ENCODE measurements around the gene TNFSF13.
A peak's percentile ranks its signal among the peaks of the same experiment; 100 is the strongest.

TNFSF13 gene

DNA sequence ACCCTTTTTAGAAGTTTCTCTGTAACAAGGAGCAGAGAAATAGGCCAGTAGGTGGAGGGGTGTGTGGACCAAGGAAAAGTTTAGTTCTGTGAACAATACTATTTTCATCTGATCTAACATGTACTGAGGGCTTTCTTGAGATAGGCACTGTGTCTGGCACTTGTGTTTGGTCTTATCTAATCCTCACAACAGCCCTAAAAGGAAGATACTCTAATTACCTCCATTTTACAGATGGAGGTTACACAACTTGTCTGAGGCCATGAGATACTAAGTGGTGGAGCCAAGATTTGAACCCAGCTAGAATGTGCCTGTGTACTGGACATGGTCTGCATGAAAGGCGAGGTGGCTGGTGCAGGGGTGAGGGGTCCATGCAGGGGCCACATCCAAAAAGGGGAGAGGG is 5.2 kb upstream of the TNFSF13 start:
- no peak for DNase-seq

DNA sequence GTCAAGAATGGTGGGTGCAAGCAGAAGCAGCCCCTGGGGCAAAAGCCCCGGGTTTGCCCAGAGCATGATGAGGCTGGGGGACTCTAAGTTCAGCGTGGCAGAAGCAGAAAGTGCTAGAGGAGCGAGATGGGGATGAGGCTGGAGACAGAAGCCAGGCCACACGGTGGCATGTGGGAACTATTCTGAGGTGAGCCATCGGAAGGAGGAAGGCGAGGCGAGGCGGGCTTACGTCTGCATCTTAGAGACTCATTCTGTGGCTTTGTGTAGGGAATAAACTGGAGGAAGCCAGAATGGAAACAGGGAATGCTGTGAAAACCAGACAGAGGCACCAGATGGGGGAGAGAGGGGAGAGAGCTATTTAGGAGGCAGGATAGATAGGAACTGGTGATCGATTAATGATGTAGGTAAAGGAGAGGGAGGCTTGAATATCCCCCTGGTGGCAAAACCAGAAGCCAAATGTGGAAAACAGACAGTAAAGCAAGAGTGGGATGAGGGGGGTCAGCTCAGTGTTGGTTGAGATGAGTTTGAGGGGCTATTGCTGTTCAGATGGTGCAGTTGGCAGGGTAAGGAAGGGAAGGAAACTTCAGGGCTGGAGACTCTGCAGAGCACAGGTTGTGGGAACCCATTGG is 3.1 kb upstream of the TNFSF13 start:
- no peak for DNase-seq

DNA sequence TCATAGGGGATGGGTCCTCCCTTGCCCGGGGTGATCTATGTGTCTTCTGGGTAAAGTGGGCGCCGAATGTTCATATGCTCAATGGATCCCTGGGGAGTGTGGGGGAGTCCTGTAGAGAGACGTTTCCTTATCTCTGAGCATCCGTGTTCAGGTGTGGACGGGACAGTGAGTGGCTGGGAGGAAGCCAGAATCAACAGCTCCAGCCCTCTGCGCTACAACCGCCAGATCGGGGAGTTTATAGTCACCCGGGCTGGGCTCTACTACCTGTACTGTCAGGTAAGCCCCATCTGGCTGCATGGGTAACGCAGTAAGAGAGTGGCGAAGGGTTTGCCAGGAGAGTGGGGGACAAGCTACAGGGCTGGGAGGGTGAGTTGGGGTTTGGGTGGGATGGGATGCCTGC is 1.9 kb upstream of the TNFSF13 start:
- DNase-seq = no peak

DNA sequence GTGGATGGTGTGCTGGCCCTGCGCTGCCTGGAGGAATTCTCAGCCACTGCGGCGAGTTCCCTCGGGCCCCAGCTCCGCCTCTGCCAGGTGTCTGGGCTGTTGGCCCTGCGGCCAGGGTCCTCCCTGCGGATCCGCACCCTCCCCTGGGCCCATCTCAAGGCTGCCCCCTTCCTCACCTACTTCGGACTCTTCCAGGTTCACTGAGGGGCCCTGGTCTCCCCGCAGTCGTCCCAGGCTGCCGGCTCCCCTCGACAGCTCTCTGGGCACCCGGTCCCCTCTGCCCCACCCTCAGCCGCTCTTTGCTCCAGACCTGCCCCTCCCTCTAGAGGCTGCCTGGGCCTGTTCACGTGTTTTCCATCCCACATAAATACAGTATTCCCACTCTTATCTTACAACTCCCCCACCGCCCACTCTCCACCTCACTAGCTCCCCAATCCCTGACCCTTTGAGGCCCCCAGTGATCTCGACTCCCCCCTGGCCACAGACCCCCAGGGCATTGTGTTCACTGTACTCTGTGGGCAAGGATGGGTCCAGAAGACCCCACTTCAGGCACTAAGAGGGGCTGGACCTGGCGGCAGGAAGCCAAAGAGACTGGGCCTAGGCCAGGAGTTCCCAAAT is 1.3 kb upstream of the TNFSF13 start:
- no peak for DNase-seq

DNA sequence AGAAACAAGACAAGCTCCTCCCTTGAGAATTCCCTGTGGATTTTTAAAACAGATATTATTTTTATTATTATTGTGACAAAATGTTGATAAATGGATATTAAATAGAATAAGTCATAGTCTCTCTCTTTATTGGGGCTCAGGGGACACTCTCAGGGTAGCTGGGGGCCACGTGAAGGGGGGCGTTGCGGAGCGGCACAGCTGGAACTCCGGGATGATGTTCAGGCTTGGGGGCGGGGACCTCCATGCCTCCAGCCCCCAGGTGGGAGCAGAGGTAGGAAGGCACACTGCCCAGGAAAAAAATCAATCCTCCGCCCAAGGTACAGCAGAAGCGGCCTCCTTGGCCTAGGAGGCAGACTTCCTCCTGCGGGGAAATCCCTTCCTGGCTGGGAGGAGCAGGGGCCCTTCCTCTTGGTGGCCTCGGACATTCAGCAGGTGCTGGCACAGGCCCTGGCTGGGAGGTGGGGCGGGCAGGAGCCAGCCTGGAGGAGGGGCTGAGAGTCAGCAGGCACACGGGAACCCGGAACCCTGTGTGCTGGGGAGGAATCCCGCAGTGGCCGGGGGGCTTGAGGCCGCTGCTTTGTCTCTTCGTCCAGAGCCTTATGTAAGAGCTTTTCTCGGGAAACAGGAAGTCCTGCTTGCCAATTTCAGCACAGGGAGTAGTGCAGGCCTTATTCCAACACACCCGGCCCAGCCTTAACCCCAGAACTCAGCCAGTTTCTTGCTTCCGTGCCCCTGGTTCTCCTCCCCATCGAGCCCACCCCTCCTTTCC is 591 bp upstream of the TNFSF13 start:
- peak; percentile 97 for DNase-seq

DNA sequence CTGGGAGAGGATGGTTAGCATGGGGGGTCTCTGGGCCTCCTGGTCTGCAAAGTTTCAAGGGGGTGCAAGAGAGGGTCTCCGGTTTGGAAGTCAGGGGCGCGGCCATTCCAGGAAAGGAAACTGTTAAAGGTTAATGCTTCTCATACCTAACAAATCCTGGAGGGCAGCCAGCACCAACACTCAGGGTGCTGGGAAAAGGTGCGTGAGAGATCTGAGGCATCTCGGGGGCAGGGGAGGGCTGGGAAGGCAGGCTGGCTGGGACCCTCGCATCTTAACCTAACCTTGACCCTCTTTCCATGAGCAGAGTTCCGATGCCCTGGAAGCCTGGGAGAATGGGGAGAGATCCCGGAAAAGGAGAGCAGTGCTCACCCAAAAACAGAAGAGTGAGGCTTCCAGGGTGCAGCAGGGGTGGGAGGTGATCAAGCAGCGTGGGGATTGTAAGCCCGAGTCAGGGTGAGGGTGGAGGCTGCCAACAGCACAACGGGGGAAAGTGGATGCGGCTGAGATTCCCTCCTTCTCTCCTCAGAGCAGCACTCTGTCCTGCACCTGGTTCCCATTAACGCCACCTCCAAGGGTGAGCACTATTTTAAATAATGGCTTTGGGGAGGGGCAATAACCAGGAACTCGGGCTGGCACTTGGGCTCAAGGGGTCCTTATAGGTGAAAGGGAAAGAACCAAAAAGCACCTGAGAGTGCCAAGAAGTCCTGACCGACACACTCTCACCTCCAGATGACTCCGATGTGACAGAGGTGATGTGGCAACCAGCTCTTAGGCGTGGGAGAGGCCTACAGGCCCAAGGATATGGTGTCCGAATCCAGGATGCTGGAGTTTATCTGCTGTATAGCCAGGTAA is 996 bp downstream of the TNFSF13 start:
- DNase-seq = peak; percentile 45

DNA sequence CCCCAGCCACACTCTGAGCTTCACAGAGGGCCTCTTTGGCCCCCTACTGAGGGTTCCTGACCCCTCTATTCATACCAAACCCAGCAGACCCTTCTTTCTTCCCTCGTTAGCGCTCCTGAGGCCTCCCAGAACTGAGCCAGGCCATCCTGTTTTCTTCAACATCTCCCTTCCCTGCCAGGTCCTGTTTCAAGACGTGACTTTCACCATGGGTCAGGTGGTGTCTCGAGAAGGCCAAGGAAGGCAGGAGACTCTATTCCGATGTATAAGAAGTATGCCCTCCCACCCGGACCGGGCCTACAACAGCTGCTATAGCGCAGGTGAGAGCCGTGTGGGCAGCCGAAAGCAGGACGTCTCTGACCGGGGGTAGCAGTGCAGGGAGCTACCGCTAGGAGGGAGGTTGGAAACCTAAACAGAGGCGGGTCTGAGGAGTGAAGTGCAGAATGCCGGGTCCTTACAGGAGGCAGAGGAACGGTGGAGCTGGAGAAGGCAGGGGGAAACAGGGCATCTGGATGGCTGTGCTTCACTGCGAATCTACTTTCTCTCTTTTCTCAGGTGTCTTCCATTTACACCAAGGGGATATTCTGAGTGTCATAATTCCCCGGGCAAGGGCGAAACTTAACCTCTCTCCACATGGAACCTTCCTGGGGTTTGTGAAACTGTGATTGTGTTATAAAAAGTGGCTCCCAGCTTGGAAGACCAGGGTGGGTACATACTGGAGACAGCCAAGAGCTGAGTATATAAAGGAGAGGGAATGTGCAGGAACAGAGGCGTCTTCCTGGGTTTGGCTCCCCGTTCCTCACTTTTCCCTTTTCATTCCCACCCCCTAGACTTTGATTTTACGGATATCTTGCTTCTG is 1.9 kb downstream of the TNFSF13 start:
- peak; percentile 90 for DNase-seq

DNA sequence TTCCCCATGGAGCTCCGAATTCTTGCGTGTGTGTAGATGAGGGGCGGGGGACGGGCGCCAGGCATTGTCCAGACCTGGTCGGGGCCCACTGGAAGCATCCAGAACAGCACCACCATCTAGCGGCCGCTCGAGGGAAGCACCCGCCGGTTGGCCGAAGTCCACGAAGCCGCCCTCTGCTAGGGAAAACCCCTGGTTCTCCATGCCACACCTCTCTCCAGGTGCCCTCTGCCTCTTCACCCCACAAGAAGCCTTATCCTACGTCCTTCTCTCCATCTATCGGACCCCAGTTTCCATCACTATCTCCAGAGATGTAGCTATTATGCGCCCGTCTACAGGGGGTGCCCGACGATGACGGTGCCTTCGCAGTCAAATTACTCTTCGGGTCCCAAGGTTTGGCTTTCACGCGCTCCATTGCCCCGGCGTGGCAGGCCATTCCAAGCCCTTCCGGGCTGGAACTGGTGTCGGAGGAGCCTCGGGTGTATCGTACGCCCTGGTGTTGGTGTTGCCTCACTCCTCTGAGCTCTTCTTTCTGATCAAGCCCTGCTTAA is 2.6 kb downstream of the TNFSF13 start:
- DNase-seq = peak; percentile 97

DNA sequence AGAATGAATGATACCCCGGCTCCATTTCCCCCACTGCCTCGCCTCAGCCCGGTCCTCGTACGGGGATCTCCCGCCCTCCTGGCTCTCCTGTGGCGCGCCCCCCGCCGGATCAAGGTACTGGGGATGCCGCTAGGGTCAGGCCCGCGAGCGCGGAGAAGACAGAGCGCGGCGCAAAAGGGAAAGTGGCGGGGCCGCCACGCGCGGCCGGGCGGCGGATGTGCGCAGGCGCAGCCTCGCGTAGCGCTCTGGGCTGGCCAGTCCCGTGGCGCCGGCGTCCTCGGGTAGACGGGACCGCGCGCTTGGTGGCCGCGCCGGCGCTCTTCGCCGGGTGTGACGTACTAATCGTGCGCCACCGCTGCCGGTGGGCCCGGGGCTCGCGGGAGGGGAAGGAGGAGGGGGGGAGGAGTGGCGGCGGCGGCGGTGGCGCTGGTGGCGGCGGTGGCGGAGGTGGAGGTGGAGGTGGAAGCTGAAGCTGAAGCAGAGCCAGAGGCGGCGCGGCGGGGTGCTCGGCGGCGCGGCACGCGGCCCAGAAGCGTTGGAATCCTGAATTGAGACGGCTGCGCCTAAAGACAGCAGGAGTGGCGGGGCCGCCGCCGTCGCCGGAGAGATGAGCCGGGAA is 3.1 kb downstream of the TNFSF13 start, which contains the start of gene SENP3:
SENP3 (plus strand) TSS at position 331 of the 619 bp plus-strand sequence. CDS start 1,158 bp downstream, outside the sequence.
- DNase-seq = peak; percentile 97

DNA sequence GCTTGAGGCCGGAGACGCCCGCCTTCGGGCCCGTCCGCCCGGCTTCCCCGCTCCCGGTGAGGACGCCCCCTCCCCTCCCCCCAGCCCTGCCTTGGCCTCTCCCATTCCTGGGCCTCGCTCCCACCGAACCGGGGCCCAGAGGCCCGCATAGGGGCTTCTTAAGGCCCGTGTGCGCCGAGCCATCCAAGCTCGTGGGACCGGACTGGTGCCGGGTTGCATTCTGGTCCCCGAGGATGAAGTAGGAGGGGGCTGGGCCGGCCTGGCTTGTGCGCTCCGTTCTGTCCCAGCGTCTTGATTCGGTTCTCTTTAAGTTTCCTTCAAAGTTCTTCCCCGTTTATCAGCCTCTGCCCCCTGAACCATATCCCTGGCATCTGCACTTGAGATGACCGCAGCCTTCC is 3.7 kb downstream of the TNFSF13 start:
- DNase-seq = peak; percentile 73

DNA sequence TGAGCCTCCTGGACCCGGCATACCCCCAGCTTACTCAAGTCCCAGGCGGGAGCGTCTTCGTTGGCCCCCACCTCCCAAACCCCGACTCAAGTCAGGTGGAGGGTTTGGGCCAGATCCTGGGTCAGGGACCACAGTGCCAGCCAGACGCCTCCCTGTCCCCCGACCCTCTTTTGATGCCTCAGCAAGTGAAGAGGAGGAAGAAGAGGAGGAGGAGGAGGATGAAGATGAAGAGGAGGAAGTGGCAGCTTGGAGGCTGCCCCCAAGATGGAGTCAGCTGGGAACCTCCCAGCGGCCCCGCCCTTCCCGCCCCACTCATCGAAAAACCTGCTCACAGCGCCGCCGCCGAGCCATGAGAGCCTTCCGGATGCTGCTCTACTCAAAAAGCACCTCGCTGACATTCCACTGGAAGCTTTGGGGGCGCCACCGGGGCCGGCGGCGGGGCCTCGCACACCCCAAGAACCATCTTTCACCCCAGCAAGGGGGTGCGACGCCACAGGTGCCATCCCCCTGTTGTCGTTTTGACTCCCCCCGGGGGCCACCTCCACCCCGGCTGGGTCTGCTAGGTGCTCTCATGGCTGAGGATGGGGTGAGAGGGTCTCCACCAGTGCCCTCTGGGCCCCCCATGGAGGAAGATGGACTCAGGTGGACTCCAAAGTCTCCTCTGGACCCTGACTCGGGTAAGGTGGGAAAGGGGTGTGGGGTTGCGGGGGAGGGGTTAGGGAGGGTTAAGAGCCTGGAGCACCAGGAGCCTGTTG is 4.7 kb downstream of the TNFSF13 start:
- DNase-seq = no peak

DNA sequence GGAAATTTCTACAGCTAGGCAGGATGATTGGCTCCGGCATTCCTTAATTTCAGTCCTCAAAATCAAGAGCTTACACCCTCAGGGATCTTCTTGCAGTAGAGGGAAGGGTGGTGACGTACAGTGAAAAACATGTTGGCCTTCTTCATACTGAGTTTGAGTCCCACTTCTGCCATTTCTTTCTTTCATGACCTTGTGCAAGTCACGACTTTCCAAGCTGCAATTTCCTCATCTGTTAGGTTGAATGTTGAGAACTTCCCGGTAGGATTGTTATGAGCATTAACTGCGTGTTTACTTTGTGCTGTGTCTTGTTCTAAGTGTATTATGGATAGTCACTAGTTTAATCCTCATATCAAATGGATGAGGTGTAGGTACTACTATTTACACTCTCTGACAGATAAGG is 11.0 kb downstream of the TNFSF13 start:
- DNase-seq = no peak

DNA sequence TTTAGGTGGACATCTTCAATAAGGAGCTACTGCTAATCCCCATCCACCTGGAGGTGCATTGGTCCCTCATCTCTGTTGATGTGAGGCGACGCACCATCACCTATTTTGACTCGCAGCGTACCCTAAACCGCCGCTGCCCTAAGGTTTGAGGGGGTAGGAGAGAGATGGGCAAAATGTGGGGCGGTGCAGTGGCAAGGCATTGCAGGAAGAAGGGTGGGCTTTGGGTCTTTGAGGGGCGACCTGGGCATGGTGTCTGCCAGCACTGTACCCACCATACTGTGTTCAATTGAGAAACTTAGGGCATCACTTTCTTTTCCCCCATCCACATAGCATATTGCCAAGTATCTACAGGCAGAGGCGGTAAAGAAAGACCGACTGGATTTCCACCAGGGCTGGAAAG is 11.8 kb downstream of the TNFSF13 start:
- no peak for DNase-seq

DNA sequence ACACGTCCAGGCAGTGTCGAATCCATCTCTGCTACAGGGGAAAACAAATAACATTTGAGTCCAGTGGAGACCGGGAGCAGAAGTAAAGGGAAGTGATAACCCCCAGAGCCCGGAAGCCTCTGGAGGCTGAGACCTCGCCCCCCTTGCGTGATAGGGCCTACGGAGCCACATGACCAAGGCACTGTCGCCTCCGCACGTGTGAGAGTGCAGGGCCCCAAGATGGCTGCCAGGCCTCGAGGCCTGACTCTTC is 13.7 kb downstream of the TNFSF13 start:
- DNase-seq = no peak

DNA sequence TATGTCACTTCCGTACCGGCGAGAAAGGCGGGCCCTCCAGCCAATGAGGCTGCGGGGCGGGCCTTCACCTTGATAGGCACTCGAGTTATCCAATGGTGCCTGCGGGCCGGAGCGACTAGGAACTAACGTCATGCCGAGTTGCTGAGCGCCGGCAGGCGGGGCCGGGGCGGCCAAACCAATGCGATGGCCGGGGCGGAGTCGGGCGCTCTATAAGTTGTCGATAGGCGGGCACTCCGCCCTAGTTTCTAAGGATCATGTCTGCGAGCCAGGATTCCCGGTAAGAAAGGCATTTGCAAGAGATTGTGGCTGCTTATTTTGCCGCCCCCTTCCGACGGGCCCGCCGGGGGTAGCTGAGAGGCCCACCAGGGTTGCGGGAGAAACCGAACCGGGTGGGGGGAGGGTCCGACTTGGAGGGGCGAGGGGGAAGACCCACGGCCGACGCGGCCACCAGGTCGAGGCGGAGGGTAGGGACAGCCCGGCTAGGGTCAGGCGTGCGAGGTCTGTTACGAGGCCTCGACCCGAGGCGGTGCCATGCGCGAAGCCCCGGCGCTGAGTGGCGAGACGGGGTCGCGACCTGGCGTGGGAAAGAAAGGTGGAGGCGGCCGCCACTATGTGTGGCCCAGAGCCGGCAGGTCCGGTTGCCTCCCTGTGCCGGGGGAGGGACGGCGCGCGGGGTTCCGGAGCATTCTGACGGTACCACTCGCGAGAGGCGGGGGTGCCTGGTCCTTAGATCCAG is 14.2 kb downstream of the TNFSF13 start:
- peak; percentile 100 for DNase-seq

DNA sequence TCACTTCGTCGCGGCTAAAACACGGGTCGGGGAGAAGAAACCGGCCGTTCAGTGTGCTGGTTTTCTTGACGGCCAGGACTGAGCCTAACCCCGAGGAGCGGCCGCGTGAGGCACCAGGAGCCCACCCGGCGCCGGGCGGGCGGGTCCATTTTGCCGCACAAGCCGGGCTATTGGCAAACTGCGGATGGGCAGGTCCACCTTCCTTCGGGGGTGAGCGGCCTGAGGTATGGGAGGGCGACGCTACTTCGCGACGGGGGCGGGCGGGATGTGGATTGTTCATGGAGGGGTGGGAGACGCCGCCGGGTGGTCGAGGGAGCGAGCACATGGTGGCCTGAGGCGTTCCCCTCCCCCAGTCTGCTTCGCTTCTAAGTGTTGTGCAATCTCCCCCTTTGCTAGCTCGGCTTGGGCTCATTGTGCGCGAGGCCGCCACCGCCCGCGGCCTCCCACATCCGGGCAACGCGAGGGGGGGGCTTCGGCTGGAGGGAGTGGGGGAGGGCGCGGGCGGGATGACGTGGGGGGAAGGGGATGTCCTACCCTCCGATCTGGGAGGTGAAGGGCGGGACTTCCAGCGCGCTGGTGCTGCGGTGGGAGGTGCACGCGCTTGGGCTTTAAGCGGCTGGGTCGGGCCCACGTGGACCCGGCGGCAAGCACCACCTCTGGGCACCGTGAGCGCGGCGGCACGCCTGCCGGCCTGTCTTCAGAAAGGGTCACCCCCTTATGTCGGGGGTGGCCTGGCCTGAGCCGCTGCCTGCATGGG is 15.0 kb downstream of the TNFSF13 start:
- peak; percentile 97 for DNase-seq

DNA sequence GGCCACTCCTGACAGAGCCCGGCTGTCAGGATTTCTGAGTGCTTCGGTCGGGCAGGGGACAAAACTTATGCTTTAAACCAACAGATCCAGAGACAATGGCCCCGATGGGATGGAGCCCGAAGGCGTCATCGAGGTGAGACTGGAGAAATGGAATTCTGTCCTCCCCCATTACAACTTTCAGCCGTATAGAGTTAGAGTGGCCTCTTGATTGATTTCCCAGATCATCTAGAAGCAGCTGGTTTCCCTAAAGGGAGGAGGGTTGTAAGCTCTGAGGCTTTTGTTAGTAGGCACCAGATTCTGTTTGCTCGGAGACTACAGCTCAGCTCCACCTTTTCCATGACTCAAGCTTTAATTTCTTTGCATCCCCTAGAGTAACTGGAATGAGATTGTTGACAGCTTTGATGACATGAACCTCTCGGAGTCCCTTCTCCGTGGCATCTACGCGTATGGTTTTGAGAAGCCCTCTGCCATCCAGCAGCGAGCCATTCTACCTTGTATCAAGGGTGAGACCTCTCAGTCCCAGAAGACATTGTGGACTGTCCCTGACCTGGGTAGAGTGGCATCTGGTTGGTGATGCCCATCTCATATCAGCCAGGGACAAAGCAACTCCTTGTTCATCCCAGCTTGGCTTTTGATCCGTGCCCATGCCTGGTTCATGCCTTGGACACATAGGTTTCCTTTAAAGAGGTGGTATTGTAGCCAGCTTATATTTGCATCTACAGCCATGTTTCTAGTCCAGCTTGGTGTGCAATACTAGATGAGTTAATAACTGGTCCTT is 15.8 kb downstream of the TNFSF13 start:
- peak; percentile 60 for DNase-seq

DNA sequence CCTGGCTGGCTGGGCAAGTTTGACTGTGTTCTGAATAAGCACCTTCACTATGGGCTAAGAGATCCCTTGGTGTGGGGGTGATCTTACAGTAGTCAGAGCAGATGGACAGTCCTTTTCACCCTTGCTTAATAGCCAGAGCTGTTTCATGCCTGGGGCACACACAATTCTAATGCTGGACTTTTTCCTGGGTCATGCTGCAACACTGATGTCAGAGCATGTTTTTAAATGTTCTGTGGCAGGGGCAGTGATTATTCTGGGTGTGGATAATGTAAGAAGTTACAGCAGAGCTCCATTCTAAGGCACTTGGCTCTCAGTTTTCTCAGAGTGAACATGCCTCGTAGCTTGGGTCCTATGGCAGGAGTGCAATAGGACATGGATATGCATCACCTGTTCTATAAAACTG is 16.9 kb downstream of the TNFSF13 start:
- no peak for DNase-seq

DNA sequence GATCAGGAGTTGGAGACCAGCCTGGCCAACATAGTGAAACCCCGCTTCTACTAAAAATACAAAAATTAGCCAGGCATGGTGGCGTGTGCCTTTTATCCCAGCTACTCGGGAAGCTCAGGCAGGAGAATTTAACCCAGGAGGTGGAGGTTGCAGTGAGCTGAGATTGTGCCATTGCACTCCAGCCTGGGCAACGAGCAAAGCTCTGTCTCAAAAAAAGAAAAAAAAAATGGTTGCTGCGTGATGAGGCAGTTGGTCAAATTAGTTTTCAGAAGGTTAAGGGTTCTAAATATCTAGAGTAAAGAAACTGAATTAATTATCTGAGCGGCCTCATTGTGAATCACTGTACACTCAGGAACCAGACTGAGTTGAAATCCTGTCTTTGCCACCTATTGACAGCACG is 17.4 kb downstream of the TNFSF13 start:
- DNase-seq = no peak

Data from DMS53 (cell line).